GM19372 (cell line): ENCODE data around the gene RAB24.
A peak's percentile ranks its signal among the peaks of the same experiment; 100 is the strongest.

ENCODE experiments used
- ATAC-seq: cut with Tn5 transposase; IDR thresholded peaks from one replicate; pipeline ENCODE4 v1.9.1; 2021; ENCODE audit warnings: mild to moderate bottlenecking, low read depth, moderate library complexity; ENCODE audit not compliant: unreplicated experiment

Gene RAB24

DNA sequence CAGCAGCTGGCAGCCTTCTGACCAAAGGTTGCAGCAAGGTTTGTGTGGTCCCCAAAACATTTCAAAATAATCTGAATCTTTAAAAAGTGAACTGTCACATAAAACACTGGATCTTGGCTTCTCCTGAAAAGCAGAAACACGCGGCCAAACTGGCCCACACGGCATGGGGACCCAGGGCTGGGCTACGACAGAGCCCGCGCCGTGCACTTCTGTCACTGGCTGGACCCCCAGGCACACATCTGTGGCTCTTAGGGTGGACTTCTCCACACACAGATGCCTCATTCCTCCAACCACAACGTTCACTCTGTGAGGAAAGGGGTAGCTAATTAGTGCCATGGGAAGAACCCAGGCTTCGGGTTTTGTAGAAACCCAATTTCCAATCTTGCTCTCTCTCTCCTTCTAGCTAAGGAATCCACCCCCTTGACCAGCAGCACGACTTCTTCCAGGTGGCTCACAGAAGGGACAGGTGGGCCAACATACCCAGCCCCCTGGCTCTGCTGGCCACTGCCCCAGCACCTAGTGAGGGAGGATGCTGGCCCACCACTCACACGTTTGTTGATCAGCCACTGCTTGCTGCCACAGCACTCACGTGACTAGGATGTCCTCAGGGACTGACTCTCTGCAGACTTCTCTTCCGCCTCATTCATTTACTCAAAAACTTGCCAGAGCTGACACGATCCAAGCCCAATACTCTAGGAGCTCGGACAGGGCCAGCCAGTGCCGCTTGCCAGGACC lies 30.1 kb upstream of the RAB24 start:
- ATAC-seq: no peak

DNA sequence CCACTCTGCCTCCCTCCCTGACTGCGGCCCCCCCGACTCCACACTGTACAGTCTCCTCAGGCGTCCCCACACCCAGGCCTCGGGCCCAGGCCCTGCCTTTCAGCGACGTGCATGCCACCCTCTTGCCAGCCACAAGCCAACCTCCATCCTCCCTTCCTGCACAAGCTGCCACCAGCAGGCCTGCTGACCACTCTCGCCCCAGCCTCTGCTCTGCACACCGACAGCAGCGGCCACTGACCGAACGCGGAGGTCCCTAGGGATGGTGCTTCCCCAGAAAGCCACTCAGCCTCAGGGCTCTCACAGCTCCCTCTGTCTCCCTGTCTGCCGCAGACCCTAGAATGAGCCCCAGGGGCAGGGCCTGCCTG lies 29.4 kb upstream of the RAB24 start:
- no peak for ATAC-seq

DNA sequence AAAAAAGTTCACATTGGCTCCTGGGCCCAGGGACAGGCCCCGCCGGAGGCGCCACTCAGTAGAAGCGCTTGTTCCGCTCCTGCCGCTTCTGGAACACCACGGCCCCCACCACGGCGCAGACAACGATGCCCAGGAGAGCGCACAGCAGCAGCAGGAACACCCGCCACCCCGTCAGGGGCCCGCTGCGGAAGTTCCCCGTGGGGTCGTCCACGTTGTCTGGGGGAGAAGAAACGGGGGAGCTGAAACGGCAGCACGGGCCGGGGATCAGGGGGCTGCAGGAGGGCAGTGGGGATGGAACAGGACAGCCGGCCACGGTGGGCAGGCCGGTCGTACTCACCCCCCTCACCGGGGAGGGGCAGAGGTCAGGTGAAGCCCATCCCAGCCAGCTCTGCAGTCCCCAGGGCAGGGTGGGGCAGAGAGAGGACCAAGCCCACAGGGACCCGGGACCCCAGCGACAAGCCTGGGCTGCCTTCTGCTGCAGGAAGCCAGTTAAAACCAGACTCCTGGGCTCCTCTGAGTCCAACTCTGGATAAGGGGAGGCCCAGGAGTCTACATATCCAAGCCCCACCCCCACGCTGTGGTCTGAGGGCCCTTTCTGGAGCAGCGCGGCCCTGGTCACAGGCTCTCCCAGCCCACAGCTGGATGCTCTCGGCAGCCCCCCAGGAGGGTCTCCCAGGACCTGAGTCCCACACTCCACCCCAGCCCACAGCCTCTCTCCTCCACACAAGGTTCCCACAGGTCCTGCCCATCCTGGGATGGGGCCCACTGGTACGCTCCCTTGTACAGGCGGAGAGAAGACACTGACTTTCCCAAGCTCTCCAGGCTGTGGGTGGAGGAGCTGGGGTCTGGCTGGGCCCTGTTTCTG lies 28.7 kb upstream of the RAB24 start:
- ATAC-seq: no peak

DNA sequence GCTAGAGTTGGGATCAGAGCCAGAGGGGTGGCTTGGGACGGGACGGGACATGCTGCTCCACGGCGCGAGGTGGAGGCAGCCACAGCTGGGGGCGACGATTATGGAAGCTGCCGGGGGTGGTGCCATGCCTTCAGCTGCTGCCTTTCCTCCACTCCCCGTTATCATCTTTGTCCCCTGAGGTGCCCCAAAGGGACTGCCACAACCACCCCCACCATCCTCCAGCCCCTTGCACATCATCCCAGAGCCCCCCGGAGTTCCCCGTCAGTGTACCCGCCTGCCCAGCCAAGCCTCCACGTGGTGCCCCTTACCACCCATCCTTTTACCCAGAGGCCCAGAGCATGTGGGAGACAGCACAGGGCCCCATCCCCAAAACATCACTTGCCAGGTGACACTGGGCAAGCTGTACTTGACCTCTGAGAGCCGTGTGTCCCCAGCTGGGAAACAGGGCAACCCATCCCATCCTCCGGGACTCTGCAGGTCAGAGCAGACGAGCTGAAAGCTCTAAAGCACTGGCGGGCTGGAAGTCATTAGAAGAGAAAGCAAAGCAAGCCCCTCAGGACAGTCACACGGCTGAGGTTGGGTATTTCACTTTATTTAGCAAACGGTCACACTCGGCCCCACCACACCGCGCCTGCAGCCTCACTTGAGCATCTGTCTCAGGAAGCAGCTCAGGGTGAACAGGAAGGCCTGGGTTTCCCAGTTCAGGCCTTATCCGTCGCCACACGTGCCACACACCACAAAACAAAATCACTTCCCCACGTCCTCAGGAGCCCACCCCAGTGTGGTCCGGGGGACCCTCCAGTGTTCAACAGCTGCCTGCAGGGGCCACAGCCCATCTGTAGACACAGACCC lies 27.7 kb upstream of the RAB24 start:
- ATAC-seq: no peak

DNA sequence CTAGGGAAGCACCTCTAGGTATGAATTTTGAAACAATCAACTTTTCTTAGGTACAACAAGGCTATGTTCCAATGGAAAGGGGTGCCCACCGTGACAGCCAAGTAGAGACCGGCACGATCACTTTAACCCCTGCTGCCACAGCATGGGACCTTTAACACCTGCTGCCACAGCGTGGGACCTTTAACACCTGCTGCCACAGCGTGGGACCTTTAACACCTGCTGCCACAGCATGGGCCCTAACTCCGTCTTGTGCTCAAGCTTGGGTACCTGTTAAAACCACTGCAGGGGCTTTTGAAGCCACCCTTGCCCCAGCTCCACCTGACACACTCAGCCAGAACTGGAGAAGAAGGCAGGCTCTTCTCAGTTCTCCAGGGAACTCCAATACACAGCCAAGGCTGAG lies 26.4 kb upstream of the RAB24 start:
- no peak for ATAC-seq

DNA sequence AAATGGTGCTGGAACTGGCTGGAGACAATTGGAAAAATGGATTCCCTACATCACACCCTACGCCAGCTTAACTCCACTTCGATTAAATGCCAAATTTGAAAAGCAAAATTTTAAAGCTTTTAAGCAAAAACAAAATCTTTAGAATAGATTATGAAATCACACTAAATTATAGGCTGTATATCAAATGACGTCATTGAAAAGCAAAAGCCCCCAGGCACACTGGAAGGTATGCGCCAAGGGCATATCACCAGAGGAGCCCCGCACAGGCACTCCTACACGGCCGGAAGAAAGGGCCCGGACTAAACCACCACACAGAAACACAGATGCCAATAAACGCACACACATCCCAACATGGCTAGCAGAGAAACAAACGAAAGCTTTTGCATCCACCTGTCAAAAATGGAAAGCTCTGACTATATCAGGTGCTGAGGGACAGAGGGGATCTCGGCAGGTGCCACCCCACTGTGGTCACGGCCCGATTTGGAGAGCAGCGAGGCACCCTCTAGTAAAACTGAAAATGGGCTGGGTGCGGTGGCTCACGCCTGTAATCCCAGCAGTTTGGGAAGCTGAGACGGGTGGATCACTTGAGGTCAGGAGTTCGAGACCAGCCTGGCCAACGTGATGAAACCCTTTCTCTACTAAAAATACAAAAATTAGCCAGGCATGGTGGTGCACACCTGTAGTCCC lies 25.2 kb upstream of the RAB24 start:
- no peak for ATAC-seq

DNA sequence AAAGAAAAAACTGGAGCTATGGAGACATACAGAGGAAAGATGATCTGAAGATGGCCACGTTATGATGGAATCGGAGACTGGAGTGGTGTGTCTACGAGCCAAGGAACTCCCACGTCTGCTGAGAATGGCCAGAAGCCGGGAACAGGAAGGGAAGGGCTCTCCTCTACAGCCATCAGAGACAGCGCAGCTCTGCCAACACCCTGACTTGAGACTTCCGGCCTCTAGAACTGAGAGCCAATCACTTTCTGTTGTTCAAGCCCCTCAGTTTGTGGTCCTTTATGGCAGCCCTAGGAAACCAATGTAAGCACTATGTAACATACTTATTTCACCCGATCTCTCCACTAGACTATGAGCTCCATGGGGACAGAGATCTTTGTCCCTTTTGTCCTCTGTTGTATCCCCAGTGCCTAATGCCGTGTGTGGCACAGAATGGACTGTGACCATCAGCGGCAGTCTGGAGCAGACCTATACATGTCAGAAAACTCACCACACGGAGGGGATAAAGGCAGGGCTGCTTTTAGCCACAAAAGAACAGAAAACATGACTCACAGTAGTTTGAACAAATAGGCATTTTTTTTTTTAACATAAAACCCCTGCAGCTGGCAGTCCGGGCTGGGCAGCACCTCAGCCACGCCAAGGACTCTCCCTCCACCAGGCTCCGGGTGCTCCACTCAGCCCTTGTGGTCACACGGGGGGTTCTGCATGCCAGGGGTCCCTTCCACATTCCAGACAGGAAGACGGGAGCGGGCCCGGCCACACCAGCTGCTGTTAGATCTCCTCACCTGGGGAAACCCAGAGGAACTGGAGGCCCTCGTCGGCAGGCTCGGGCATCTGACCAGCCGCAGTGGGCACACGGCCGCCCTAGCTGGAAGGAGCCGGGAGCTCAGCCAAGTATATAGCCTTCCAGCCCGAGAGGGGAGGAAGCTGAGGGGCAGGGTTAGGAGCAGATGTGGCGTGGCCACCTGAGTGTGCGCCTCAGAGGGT lies 24.3 kb upstream of the RAB24 start:
- ATAC-seq: no peak

DNA sequence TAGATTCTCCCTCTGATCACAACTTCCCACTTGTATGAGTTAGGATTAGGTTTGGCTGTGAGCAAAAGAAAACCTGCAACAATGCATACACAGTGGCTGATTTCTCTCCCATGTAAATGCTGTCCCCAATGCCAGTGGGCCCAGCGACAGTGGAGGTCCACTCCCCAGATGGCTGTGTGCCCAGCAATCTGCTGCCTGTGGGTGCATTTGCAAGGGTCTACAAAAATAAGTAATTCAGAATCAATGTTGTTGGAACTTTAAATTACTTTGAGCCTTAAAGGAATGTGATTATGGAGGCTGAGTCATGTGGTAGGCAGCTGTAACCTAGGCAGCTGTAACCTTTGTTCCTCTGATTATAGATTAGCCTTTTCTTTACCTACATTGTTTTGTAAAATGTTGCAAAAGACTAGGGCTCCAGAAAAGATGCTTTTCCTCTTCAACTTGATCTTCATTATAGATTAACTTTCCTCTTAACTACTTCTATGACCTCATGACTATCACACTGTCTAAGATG lies 22.4 kb upstream of the RAB24 start:
- no peak for ATAC-seq

DNA sequence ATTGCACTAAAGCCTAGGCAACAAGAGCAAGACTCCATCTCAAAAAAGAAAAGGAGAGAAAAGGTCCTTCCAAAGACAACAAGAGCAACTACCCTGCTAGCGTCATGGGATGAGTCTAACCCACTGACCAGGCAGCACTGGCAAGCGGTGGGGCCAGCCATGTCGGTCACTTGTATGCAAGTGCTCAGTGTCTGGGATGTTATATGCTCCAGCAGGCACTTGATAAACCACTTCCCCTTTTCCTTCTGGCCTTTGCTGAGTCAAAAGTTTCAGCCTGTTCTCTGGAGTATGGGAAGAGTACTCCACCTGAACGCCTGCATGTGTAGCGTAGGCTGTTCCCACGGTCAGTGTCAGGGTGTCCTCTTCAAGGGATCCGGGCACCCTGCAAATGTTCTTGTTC lies 17.4 kb upstream of the RAB24 start:
- no peak for ATAC-seq

DNA sequence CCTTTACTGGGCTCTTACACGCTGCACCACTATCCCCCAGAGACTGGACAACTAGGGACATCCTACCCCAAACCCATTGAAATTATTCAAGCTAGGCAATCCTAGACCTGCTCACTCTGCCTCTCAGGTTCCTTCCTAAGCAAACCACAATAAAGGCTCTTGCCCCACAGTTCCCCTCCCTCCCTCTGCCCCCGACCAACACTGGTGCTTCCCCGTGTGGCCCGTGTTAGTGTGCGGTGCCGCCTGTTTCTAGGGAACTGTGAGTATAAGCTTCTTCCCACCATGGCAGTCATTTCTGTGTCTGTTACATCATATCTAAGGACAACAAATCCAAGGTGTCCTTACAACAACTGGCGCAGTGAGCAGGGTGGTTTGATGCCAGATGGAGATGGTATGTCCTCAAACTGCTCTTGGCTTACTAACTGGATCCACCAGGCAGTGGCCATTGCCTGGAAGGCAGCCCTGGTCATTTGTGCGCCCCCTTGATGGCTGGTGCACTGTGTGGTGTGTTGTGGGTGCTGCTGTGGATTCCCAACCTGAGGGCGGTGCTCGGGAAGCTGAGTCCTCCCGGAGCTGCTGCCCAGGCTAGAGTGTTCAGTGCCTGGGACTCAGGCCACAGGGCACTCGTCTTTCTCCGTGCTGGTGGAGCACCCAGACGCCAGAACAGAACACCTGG lies 16.5 kb upstream of the RAB24 start:
- no peak for ATAC-seq

DNA sequence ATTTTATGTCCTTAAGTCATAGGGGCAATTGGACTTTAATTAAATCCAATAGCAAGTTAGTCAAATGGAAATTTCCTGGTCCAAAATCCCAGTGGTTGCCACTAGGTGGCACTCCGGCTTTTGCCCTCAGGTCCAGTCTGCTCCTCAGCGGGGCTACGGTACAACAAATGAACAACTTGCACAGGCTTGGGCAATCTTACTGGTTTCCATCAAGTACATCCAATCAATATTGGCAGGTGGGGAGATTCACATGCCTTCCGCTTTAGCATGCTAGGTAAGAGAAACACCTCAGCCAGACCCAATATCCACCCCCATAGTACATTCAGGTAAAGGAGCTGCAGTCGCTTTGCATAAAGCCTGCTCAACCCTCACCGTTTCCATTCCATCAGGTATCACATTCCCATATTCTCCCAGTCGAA lies 14.4 kb upstream of the RAB24 start:
- no peak for ATAC-seq

DNA sequence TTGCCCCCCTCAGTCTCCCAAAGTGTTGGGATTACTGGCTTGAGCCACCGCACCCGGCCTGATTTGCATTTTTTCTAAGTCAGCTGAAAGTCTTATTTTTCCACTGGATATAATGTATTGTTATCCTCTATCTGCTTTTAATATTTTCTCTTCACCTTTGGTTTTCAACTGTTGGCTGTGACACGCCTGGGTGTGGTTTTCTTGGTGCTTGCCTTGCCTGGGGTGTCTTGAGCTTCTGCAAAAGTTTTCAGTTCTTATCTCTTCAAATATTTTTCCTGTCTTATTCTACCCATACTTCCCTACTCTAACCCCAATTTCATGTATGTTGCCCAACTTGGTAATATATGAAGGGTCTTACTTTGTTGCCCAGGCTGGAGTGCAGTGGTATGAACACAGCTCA lies 12.5 kb upstream of the RAB24 start:
- ATAC-seq: no peak

DNA sequence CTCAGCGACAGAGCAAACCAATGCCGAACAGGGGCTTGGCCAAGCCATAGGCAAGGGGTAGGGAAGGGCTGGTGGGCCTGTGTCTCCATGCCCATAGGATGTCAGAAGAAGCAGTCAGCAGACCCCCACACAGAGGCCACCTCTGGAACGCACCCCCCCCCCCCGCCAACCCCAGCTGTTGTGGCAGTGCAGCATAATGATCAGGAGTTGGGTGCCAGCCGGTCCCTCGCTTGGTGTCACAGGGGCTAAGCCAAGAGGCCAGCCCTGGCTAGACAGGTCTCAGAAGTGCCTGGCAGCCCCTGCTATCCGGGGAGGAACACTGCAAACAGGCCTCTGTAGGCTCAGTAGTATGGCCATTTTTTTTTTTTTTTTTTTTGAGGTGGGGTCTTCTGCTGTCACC lies 11.9 kb upstream of the RAB24 start:
- no peak for ATAC-seq

DNA sequence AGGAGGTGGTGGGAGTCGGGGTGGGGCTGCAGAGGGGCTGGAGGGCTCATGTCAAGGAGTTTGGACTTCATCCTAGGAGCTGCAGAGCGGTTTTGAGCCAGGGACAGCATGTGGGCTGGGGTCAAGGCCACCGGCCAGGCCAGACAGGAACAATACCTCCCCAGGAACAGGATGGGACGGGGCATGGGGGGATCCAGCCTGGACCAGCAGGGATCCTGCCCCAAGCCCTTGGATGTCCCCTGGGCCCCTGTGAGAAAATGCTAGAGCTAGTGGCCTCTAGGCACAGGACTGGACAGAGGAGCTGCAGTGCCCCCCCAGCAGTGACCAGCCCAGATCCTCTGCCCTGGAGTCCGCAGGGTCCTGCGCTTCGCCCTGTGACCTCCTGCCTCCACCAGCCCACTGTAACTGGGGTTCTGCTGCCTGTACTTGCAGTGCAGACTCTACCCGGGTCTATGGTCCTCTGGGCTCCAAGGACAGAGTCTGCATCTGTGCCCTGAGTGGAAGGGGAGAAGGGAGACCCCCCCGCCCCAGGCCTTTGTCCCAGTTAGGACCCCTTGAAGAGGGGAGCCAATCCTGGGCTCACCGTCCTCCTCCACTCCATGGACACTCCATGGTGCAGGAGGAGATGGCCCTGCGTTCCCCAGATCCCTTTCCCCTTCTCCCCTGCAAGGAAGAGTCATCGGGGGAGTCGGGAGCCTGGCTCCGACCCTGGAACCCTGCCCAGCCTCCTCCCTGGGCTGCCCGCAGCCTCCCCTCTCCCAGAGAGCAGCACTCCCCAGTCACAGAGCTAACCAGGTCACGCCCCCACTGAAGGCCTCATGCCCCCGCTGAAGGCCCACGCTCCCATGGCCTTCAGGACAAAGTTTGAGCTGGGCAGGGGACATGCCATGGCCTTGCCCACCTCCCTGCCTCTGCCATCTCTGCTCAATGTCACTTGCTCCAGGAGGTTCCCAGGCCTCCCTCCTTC lies 11.1 kb upstream of the RAB24 start:
- ATAC-seq: no peak

DNA sequence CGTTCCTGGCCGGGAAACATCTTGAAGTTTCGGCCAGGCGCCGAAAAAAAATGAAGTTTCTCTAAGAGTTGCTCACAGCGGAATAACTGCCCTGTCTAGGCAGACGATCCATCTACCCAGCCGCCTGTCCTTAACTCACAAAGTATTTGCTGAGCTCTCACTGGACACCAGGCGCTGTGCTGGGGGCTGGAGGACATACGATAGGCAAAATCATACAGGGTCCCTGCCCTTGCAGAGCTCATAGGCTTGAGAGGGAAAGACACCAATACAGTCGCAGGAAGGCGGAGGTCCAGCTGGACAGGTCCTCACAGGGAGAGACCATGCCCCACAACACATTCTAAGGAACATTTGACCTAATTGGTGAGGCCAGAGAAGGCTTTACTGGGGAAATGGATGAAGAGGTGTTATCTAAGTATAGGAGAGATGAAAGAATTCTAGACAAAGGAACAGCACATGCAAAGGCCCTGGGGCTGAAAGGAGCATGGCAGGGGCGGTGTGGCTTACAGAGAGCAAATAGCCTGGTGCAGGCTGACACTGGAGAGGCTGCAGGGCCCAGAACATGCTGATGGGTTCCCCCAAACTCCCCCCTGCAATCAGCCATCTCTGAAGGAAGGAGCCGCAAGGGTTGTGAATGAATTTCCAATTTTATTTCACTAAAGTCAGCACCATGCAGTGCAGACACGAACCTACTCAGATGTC lies 10.2 kb upstream of the RAB24 start:
- ATAC-seq: no peak

DNA sequence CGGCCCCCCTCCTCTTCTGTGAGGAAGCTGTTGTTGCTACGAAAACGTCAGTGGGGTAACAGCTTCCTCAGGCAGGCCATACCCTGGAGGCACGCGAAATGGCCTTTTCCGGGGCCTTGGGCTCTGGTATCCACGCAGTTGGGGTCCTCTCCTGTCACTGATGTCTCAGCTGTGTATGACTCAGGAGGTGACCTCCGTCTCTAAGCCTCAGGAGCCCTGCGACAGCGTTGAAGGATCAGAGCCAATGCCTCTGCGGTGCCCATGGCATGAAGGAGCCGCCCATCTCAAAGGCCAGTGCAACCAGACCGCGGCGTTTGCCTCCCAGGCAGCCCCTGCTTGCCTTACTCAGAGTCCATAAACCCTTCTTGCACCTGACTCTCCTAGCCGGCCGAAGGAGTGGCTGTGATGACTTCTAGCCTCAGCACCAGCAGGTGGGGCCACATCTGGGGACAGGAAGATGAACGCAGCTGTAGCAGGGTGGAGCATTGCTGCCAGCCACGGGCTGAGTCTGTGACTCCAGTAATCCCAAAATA lies 9.2 kb upstream of the RAB24 start:
- ATAC-seq: peak; percentile 12
